Astrocyte (in vitro differentiated cells and primary cell): ENCODE results near the gene CDKAL1. TPM values are rescaled to one million over a fixed set of nuclear protein-coding genes. Genes with fewer than 3 reads are reported as not detected.
A peak's percentile ranks its signal among the peaks of the same experiment; 100 is the strongest.

Source experiments
- DNase-seq: peaks from one replicate; pipeline ENCODE4 v3.0.0-alpha.2; 2010; ENCODE audit warnings: low read depth
- FAIRE-seq: peaks from 2 replicates; lab custom pipeline; 2011; peaks lifted over from hg19 to GRCh38; lab: Jason Lieb, UNC
- H2AFZ ChIP-seq: 2 replicates; pipeline ENCODE4 v1.6.0; 2012; ENCODE audit warnings: low read depth, low read length, inconsistent platforms
- H3K27ac ChIP-seq: 2 replicates; pipeline ENCODE4 v1.5.1; 2011; ENCODE audit warnings: low read depth, low read length, inconsistent platforms
- H3K27me3 ChIP-seq: 2 replicates; pipeline ENCODE4 v1.6.0; 2011; ENCODE audit warnings: low read length, inconsistent platforms; ENCODE audit not compliant: insufficient read depth
- H3K36me3 ChIP-seq: 2 replicates; pipeline ENCODE4 v1.5.1; 2011; ENCODE audit warnings: low read length, inconsistent platforms; ENCODE audit not compliant: insufficient read depth
- H3K4me1 ChIP-seq: 2 replicates; pipeline ENCODE4 v1.5.1; 2011; ENCODE audit warnings: low read length, inconsistent platforms; ENCODE audit not compliant: insufficient read depth
- H3K4me2 ChIP-seq: 2 replicates; pipeline ENCODE4 v1.6.0; 2012; ENCODE audit warnings: low read length, inconsistent platforms
- H3K4me3 ChIP-seq: 2 replicates; pipeline ENCODE4 v1.5.1; 2011; ENCODE audit warnings: low read depth, mild to moderate bottlenecking, low read length, inconsistent platforms; ENCODE audit not compliant: insufficient read depth
- H3K79me2 ChIP-seq: 2 replicates; pipeline ENCODE4 v1.6.0; 2012; ENCODE audit warnings: mild to moderate bottlenecking, low read length, inconsistent platforms; ENCODE audit not compliant: insufficient read depth
- H3K9ac ChIP-seq: 2 replicates; pipeline ENCODE4 v1.6.0; 2012; ENCODE audit warnings: mild to moderate bottlenecking, low read length, inconsistent platforms
- H3K9me3 ChIP-seq: 2 replicates; pipeline ENCODE4 v1.5.1; 2012; ENCODE audit warnings: low read depth, mild to moderate bottlenecking, low read length, inconsistent platforms; ENCODE audit not compliant: insufficient read depth
- H4K20me1 ChIP-seq: 2 replicates; pipeline ENCODE4 v1.6.0; 2012; ENCODE audit warnings: low read length, inconsistent platforms; ENCODE audit not compliant: insufficient read depth
- H3K27ac Mint-ChIP-seq: one replicate; pipeline ENCODE4 v1.8.0; 2021; ENCODE audit warnings: mild to moderate bottlenecking, mixed read lengths; ENCODE audit not compliant: unreplicated experiment
- H3K27me3 Mint-ChIP-seq: one replicate; pipeline ENCODE4 v1.8.0; 2021; ENCODE audit warnings: low read depth, mixed read lengths; ENCODE audit not compliant: unreplicated experiment
- H3K36me3 Mint-ChIP-seq: one replicate; pipeline ENCODE4 v1.8.0; 2021; ENCODE audit warnings: low read depth, mixed read lengths; ENCODE audit not compliant: unreplicated experiment
- H3K4me1 Mint-ChIP-seq: one replicate; pipeline ENCODE4 v1.8.0; 2021; ENCODE audit warnings: low read depth, mixed read lengths; ENCODE audit not compliant: unreplicated experiment
- H3K4me3 Mint-ChIP-seq: one replicate; pipeline ENCODE4 v1.8.0; 2021; ENCODE audit warnings: mild to moderate bottlenecking, moderate library complexity, mixed read lengths; ENCODE audit not compliant: unreplicated experiment
- H3K9me3 Mint-ChIP-seq: one replicate; pipeline ENCODE4 v1.8.0; 2021; ENCODE audit warnings: mild to moderate bottlenecking, mixed read lengths; ENCODE audit not compliant: unreplicated experiment
- CTCF ChIP-seq: IDR thresholded peaks from 2 replicates; pipeline ENCODE4 v1.5.1; 2011; ENCODE audit warnings: low read depth, mild to moderate bottlenecking, inconsistent platforms, low read length, moderate library complexity; ENCODE audit not compliant: insufficient read depth
- EZH2 ChIP-seq: IDR thresholded peaks from 2 replicates; pipeline ENCODE4 v1.6.1; 2012; ENCODE audit warnings: mild to moderate bottlenecking, low read length, inconsistent platforms; ENCODE audit not compliant: insufficient read depth
- total RNA-seq: library from RNA; stranded (reverse); gene quantifications from 2 replicates; pipeline ENCODE4 v1.2.1, GENCODE V29; 2021

The CDKAL1 gene
- total RNA-seq, 1 donor from 2014 or later, result 13.7 TPM

- Histone ChIP-seq H3K27me3 (no peaks in the 10 kb centered on the region), H4K20me1 (no peaks in the 10 kb centered on the region), H2AFZ (no peak overlapping the region), H3K79me2 (no peaks in the 10 kb centered on the region), H3K36me3 (no peaks in the 10 kb centered on the region), H3K27ac (no peak overlapping the region), H3K4me2 (no peak overlapping the region), H3K4me1 (peaks cover 4% of the 10 kb centered on the region), H3K4me3 (no peak overlapping the region), H3K9me3 (no peaks in the 10 kb centered on the region), H3K9ac (no peak overlapping the region)
- Mint-ChIP-seq H3K4me3 (no peak overlapping the region), H3K27ac (no peak overlapping the region), H3K27me3 (no peaks in the 10 kb centered on the region), H3K4me1 (peaks cover 8% of the 10 kb centered on the region), H3K36me3 (peaks cover 2% of the 10 kb centered on the region), H3K9me3 (no peaks in the 10 kb centered on the region)
- DNase-seq (no peak), FAIRE-seq (no peak)
- TF ChIP-seq EZH2 (no peak), CTCF (no peak)
Observed at GRCh38 chr6:20566109-20566508, 31.9 kb downstream of the CDKAL1 start.

- no peak for FAIRE-seq
- Histone ChIP-seq H2AFZ (no peak overlapping the region), H3K9me3 (no peaks in the 10 kb centered on the region), H3K36me3 (no peaks in the 10 kb centered on the region), H3K9ac (no peak overlapping the region), H3K4me2 (no peak overlapping the region), H3K27me3 (no peaks in the 10 kb centered on the region), H3K27ac (no peak overlapping the region), H3K4me3 (no peak overlapping the region), H3K4me1 (peaks cover 4% of the 10 kb centered on the region), H4K20me1 (no peaks in the 10 kb centered on the region), H3K79me2 (no peaks in the 10 kb centered on the region)
- H3K4me1 Mint-ChIP-seq, result peaks cover 8% of the 10 kb centered on the region
- no peaks in the 10 kb centered on the region for H3K27me3 Mint-ChIP-seq
- DNase-seq, result peak; percentile 48
- TF ChIP-seq CTCF (no peak), EZH2 (no peak)
- H3K27ac Mint-ChIP-seq, result no peak overlapping the region
- no peaks in the 10 kb centered on the region for H3K9me3 Mint-ChIP-seq
- no peak overlapping the region for H3K4me3 Mint-ChIP-seq
- H3K36me3 Mint-ChIP-seq, result peaks cover 2% of the 10 kb centered on the region
Observed at GRCh38 chr6:20569000-20569610, 34.8 kb downstream of the CDKAL1 start.

- H3K27ac ChIP-seq, result no peak overlapping the region
- H3K4me2 ChIP-seq, result no peak overlapping the region
- no peak for DNase-seq
Observed at GRCh38 chr6:20571261-20571660, 37.0 kb downstream of the CDKAL1 start.

More at GRCh38 chr6:20571261-20571660, 37.0 kb downstream of the CDKAL1 start:
- Histone ChIP-seq H4K20me1 (no peaks in the 10 kb centered on the region), H3K9ac (no peak overlapping the region), H3K27me3 (no peaks in the 10 kb centered on the region), H3K4me3 (no peak overlapping the region), H3K36me3 (no peaks in the 10 kb centered on the region), H2AFZ (no peak overlapping the region), H3K79me2 (no peaks in the 10 kb centered on the region), H3K9me3 (no peaks in the 10 kb centered on the region), H3K4me1 (no peaks in the 10 kb centered on the region)
- Mint-ChIP-seq H3K4me1 (peaks cover 5% of the 10 kb centered on the region), H3K4me3 (no peak overlapping the region), H3K36me3 (peaks cover 2% of the 10 kb centered on the region), H3K27me3 (no peaks in the 10 kb centered on the region), H3K9me3 (no peaks in the 10 kb centered on the region), H3K27ac (no peak overlapping the region)
- no peak for TF ChIP-seq CTCF
- TF ChIP-seq EZH2, result no peak
- FAIRE-seq, result no peak
